HG03103 (cell line): ENCODE data around the gene DENND4B.
A peak's percentile ranks its signal among the peaks of the same experiment; 100 is the strongest.
"Not testable (repeated sequence)": the region's sequence is repeated elsewhere in the genome, so short reads cannot be mapped to it uniquely, and the experiment has no call there.

ENCODE experiments used
- ATAC-seq: cut with Tn5 transposase; IDR thresholded peaks from one replicate; pipeline ENCODE4 v1.9.1; 2021; ENCODE audit warnings: low read depth; ENCODE audit not compliant: unreplicated experiment

Gene DENND4B

DNA sequence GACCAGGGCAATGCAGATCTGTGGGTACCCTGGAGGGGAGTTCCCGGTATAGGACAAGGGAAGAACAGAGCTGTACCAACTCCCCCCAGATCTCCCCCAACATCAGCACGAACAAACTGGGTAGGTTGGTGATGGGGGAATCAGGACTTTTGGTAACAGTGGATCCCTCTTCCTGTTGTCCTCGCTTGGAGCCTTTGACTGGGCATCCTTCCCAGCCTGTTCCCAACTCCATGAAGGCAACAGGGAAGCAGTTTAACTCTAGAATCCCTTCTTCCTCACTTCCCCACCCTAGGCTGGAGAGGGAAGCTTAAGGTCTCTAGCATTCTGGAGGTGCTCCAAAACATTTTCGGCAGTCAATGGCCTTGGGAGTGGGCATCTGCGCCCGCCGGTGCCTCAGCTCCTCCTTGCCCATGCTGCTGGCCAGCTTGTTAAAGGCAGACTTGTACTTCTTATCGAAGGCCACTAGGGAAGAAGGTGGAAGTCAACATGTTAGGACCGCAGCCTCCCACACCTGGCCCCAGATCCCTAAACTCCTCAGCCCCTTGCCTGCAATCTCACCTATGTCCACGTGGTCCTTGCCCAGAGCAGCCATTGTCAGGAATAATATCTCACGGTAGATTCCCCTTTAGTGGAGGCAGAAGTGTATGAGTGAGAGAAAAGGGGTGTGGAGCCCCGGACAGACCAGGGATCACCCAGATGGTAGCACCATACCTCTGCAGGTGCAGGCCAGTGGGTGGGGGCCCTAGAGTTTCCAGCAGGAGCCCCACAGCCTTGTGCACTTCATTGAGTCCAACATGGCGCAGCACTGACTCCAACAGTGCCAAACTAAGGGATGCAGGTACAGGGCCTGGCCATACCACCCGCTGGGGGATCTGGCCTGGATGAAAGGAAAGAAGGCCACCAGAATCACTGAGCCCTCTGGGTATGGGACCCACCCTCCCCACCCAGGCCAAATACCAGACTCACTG, 16.3 kb downstream of the DENND4B start:
- ATAC-seq, result no peak

- ATAC-seq, result no peak
Observed at GRCh38 chr1:153929426-153929825, 17.1 kb downstream of the DENND4B start.

- ATAC-seq, result no peak
Observed at GRCh38 chr1:153928791-153929341, 17.7 kb downstream of the DENND4B start.

- ATAC-seq, result no peak
Observed at GRCh38 chr1:153928245-153928644, 18.3 kb downstream of the DENND4B start.

- no peak for ATAC-seq
Observed at GRCh38 chr1:153926405-153926804, 20.1 kb downstream of the DENND4B start.

- ATAC-seq, result peak; percentile 87
Observed at GRCh38 chr1:153922972-153923925, 23.3 kb downstream of the DENND4B start, which contains the start of gene GATAD2B. TSS of gene GATAD2B (minus strand) at chr1:153922972. CDS start at chr1:153828347, 94,625 bp downstream.

- ATAC-seq, result peak; percentile 27
Observed at GRCh38 chr1:153922076-153922971, 24.2 kb downstream of the DENND4B start.

GRCh38 chr1:153921803-153922075, 24.8 kb downstream of the DENND4B start:
- no peak for ATAC-seq

GRCh38 chr1:153921080-153921802, 25.3 kb downstream of the DENND4B start:
- ATAC-seq, result no peak

- ATAC-seq, result no peak
Observed at GRCh38 chr1:153919876-153920852, 26.4 kb downstream of the DENND4B start.

- ATAC-seq, result no peak
Observed at GRCh38 chr1:153916297-153916696, 30.2 kb downstream of the DENND4B start.

- ATAC-seq, result no peak
Observed at GRCh38 chr1:153912349-153912748, 34.2 kb downstream of the DENND4B start.

GRCh38 chr1:153910560-153910959, 36.0 kb downstream of the DENND4B start:
- not testable (repeated sequence) for ATAC-seq

DNA sequence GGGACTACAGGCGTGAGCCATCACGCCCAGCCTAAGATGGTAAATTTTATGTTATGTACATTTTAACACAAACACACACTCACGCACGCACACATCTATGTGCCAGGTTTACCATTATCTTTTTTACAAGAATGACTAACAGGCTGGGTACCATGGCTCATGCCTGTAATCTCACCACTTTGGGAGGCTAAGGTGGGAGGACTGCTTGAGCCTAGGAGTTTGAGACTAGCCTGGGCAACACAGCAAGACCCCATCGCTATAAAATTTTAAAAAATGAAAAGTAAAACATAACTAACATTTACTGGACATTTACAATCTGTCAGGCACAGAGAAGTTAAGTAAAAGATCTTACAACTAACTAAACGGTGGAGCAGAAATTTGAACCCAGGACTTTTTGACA, 38.4 kb downstream of the DENND4B start:
- no peak for ATAC-seq

- ATAC-seq, result no peak
Observed at GRCh38 chr1:153907134-153907533, 39.4 kb downstream of the DENND4B start.

DNA sequence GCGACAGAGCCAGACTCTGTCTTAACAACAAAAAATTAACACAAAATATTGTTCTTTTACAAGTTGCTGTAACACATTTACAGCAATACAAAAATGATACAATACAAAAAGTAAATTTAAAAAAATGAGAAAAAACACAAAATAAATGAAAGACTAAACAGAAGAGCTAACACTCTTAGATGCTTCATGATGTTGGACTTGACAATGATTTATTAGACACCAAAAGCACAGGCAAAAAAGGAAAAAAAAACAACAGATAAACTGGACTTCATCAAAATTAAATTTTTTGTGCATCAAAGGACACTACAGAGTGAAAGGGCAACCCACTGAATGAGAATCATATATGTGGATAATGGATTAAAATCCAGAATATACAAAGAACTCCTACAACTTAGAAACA, 40.1 kb downstream of the DENND4B start:
- ATAC-seq, result no peak

GRCh38 chr1:153905908-153906307, 40.6 kb downstream of the DENND4B start:
- not testable (repeated sequence) for ATAC-seq

GRCh38 chr1:153903841-153904455, 42.6 kb downstream of the DENND4B start:
- no peak for ATAC-seq
